H9 (cell line): Measurements from ENCODE around the gene RPS10. TPM values are rescaled to one million over a fixed set of nuclear protein-coding genes. Genes with fewer than 3 reads are reported as not detected.

Experiments used
- DNase-seq: peaks from one replicate; pipeline ENCODE4 v3.0.0-alpha.2; 2017
- H2AFZ ChIP-seq: one replicate; pipeline ENCODE4 v1.6.1; 2013; ENCODE audit warnings: mild to moderate bottlenecking, low read length, control low read depth, moderate library complexity
- H2AK5ac ChIP-seq: 2 replicates; pipeline ENCODE4 v1.6.1; 2013; ENCODE audit warnings: low read length, control low read depth, mixed read lengths; ENCODE audit not compliant: insufficient read length
- H2BK120ac ChIP-seq: one replicate; pipeline ENCODE4 v1.6.1; 2013; ENCODE audit warnings: low read depth, mild to moderate bottlenecking, low read length, control low read depth, inconsistent platforms; ENCODE audit not compliant: poor library complexity, severe bottlenecking
- H2BK12ac ChIP-seq: 2 replicates; pipeline ENCODE4 v1.6.1; 2013; ENCODE audit warnings: low read length, control low read depth, mixed read lengths, low read depth; ENCODE audit not compliant: insufficient read length
- H2BK15ac ChIP-seq: 2 replicates; pipeline ENCODE4 v1.6.1; 2013; ENCODE audit warnings: low read depth, low read length, control low read depth
- H2BK20ac ChIP-seq: one replicate; pipeline ENCODE4 v1.6.1; 2013; ENCODE audit warnings: low read depth, mild to moderate bottlenecking, low read length, control low read depth, inconsistent platforms; ENCODE audit not compliant: poor library complexity, severe bottlenecking
- H2BK5ac ChIP-seq: 2 replicates; pipeline ENCODE4 v1.6.1; 2013; ENCODE audit warnings: low read length, control low read depth, mixed read lengths; ENCODE audit not compliant: insufficient read length
- H3K14ac ChIP-seq: 2 replicates; pipeline ENCODE4 v1.6.1; 2013; ENCODE audit warnings: low read length, control low read depth; ENCODE audit not compliant: insufficient read depth
- H3K18ac ChIP-seq: 2 replicates; pipeline ENCODE4 v1.6.1; 2013; ENCODE audit warnings: low read depth, mild to moderate bottlenecking, mixed read lengths, low read length, control low read depth; ENCODE audit not compliant: insufficient read length
- H3K23ac ChIP-seq: 2 replicates; pipeline ENCODE4 v1.6.1; 2013; ENCODE audit warnings: low read length, control low read depth, mixed read lengths, low read depth; ENCODE audit not compliant: insufficient read length
- H3K23me2 ChIP-seq: 2 replicates; pipeline ENCODE4 v1.6.1; 2013; ENCODE audit warnings: low read depth, mild to moderate bottlenecking, mixed read lengths, low read length, control low read depth; ENCODE audit not compliant: insufficient read length, poor library complexity, severe bottlenecking
- H3K27ac ChIP-seq: 2 replicates; pipeline ENCODE4 v1.5.1; 2013; ENCODE audit warnings: low read length, control low read depth, mixed read lengths, low read depth; ENCODE audit not compliant: insufficient read length
- H3K27me3 ChIP-seq: 2 replicates; pipeline ENCODE4 v1.6.1; 2013; ENCODE audit warnings: low read length, control low read depth, inconsistent platforms; ENCODE audit not compliant: insufficient read depth
- H3K4ac ChIP-seq: 2 replicates; pipeline ENCODE4 v1.6.1; 2013; ENCODE audit warnings: low read depth, mild to moderate bottlenecking, control low read depth, inconsistent platforms, low read length, moderate library complexity
- H3K4me1 ChIP-seq: 2 replicates; pipeline ENCODE4 v1.6.1; 2013; ENCODE audit warnings: low read length, control low read depth, inconsistent platforms; ENCODE audit not compliant: insufficient read depth
- H3K4me2 ChIP-seq: 2 replicates; pipeline ENCODE4 v1.6.1; 2013; ENCODE audit warnings: low read length, control low read depth, mixed read lengths; ENCODE audit not compliant: insufficient read length, insufficient read depth
- H3K56ac ChIP-seq: 2 replicates; pipeline ENCODE4 v1.6.1; 2013; ENCODE audit warnings: low read depth, mild to moderate bottlenecking, mixed read lengths, low read length, control low read depth; ENCODE audit not compliant: insufficient read length
- H3K79me1 ChIP-seq: 2 replicates; pipeline ENCODE4 v1.6.1; 2013; ENCODE audit warnings: low read depth, mild to moderate bottlenecking, moderate library complexity, low read length, control low read depth, inconsistent platforms; ENCODE audit not compliant: insufficient read depth, poor library complexity, severe bottlenecking
- H3K79me2 ChIP-seq: 2 replicates; pipeline ENCODE4 v1.6.1; 2013; ENCODE audit warnings: low read length, control low read depth, inconsistent platforms; ENCODE audit not compliant: insufficient read depth
- H3K9ac ChIP-seq: 2 replicates; pipeline ENCODE4 v1.6.1; 2013; ENCODE audit warnings: low read length, control low read depth, mixed read lengths; ENCODE audit not compliant: insufficient read length; ENCODE audit errors: extremely low read depth
- H3K9me3 ChIP-seq: one replicate; pipeline ENCODE4 v1.6.1; 2013; ENCODE audit warnings: low read depth, low read length, inconsistent platforms; ENCODE audit not compliant: control insufficient read depth
- H3T11ph ChIP-seq: one replicate; pipeline ENCODE4 v1.6.1; 2013; ENCODE audit warnings: mild to moderate bottlenecking, low read length, control low read depth, inconsistent platforms
- H4K20me1 ChIP-seq: one replicate; pipeline ENCODE4 v1.6.1; 2013; ENCODE audit not compliant: control insufficient read depth, insufficient read length, insufficient read depth
- H4K5ac ChIP-seq: 2 replicates; pipeline ENCODE4 v1.6.1; 2013; ENCODE audit warnings: low read depth, mild to moderate bottlenecking, mixed read lengths, low read length, control low read depth; ENCODE audit not compliant: insufficient read length
- H4K8ac ChIP-seq: replicated peaks from 2 replicates; pipeline ENCODE4 v1.6.1; 2013; ENCODE audit warnings: low read length, control low read depth, mixed read lengths, low read depth; ENCODE audit not compliant: insufficient read length
- H4K91ac ChIP-seq: 2 replicates; pipeline ENCODE4 v1.6.1; 2013; ENCODE audit warnings: low read depth, mild to moderate bottlenecking, moderate library complexity, mixed read lengths, low read length, control low read depth; ENCODE audit not compliant: insufficient read length
- H3K27ac Mint-ChIP-seq, 3 experiments: 2 replicates in 2 of 3; 3 replicates in 1 of 3; pipeline ENCODE4 v1.8.0; 2020 to 2021; ENCODE audit warnings: mixed read lengths in 3 of 3, mild to moderate bottlenecking in 1 of 3, moderate library complexity in 1 of 3
- H3K27me3 Mint-ChIP-seq: 2 replicates; pipeline ENCODE4 v1.8.0; 2021; ENCODE audit warnings: low read depth, mild to moderate bottlenecking, moderate library complexity, mixed read lengths
- H3K36me3 Mint-ChIP-seq, 3 experiments: 2 replicates in 2 of 3; 3 replicates in 1 of 3; pipeline ENCODE4 v1.8.0; 2020 to 2021; ENCODE audit warnings: low read depth in 3 of 3, mixed read lengths in 3 of 3; ENCODE audit not compliant: insufficient read depth in 1 of 3
- H3K4me1 Mint-ChIP-seq, 2 experiments: 2 replicates each; pipeline ENCODE4 v1.8.0; 2020; ENCODE audit warnings: mixed read lengths in 2 of 2
- H3K4me3 Mint-ChIP-seq, 2 experiments: 2 replicates in 1 of 2; 3 replicates in 1 of 2; pipeline ENCODE4 v1.8.0; 2020 to 2021; ENCODE audit warnings: mild to moderate bottlenecking in 2 of 2, mixed read lengths in 2 of 2, moderate library complexity in 1 of 2
- H3K9me3 Mint-ChIP-seq, 2 experiments: 2 replicates in 1 of 2; 3 replicates in 1 of 2; pipeline ENCODE4 v1.8.0; 2020; ENCODE audit warnings: mild to moderate bottlenecking in 2 of 2, mixed read lengths in 2 of 2, moderate library complexity in 1 of 2
- CTCF ChIP-seq: fragments of 200-600 bp; sonication (generic); conservative IDR thresholded peaks from 3 replicates; pipeline ENCODE4 v1.8.0; 2021; ENCODE audit warnings: antibody characterized with exemption, mild to moderate bottlenecking
- WGBS: extraction: QIAGEN DNeasy Blood & Tissue Kit; methylation state at CpG from one replicate; pipeline ENCODE4 v1.1.7; 2013; ENCODE audit warnings: missing lambda C conversion rate, low lambda C conversion rate, mixed read lengths; ENCODE audit not compliant: insufficient read length; ENCODE audit errors: extremely low coverage; 5-methylcytosine and 5-hydroxymethylcytosine counted together
- total RNA-seq: library from RNA; stranded (reverse); gene quantifications from 2 replicates; pipeline ENCODE4 v1.2.1, GENCODE V29; 2021

Gene RPS10
- total RNA-seq, 1 experiment from 2014 or later: 2,330 TPM

- Histone ChIP-seq H2BK120ac (no peak overlapping the region), H4K8ac (no peak overlapping the region), H3K4me1 (peaks cover 2% of the 10 kb centered on the region), H3K9ac (no peak overlapping the region), H3K9me3 (no peaks in the 10 kb centered on the region), H2AK5ac (no peak overlapping the region), H4K91ac (no peak overlapping the region), H4K5ac (no peak overlapping the region), H2BK12ac (no peak overlapping the region), H3K27ac (no peak overlapping the region), H3K4ac (no peak overlapping the region), H2AFZ (no peak overlapping the region), H3K23me2 (peaks cover 9% of the 10 kb centered on the region), H3T11ph (no peak overlapping the region), H3K4me2 (no peak overlapping the region), H3K27me3 (no peaks in the 10 kb centered on the region), H2BK20ac (no peak overlapping the region), H3K14ac (no peak overlapping the region), H3K18ac (no peak overlapping the region), H2BK5ac (no peak overlapping the region), H3K79me2 (peaks cover 24% of the 10 kb centered on the region; the same call in 1 of the 2 replicates), H3K79me1 (no peaks in the 10 kb centered on the region), H3K23ac (no peak overlapping the region), H4K20me1 (no peaks in the 10 kb centered on the region), H3K56ac (no peak overlapping the region), H2BK15ac (no peak overlapping the region)
- DNase-seq: no peak
- Mint-ChIP-seq H3K4me3 (no peak overlapping the region), H3K4me1 (peaks cover 37 to 52% of the 10 kb centered on the region in 2 experiments), H3K27ac (no peak overlapping the region), H3K36me3 (peaks cover 0 to 3% (median 0%) of the 10 kb centered on the region in 3 experiments; a peak in 1 of 7 replicates), H3K9me3 (no peaks in the 10 kb centered on the region), H3K27me3 (no peaks in the 10 kb centered on the region)
- TF ChIP-seq CTCF: no peak
- WGBS: no CpG with 5 or more reads among the region's 3 CpGs
Observed at GRCh38 chr6:34388421-34388820, 37.4 kb downstream of the RPS10 start.
